ENCODE results near the gene ZNF398. TPM values are rescaled to one million over a fixed set of nuclear protein-coding genes. Genes with fewer than 3 reads are reported as not detected.

The ZNF398 gene
- total and polyA plus RNA-seq, 9 of the 15 experiments (the other 6 are each of a cell fraction or from before 2014, with no cell fraction given), result 4.0 to 18.6 (median 10.4) TPM

GRCh38 chr7:149126662-149127266 is 20.5 kb upstream of the ZNF398 start (continued):
- TF ChIP-seq ZSCAN32 (CRISPR knock-in tag; IDR thresholded peaks at IDR 0.05) (0 out of 2 replicates have a peak, but pooled peaks have one; percentile 29), SMARCC2 (IDR thresholded peaks at IDR 0.05; ENCODE audit: low read depth) (no peak), BCOR (IDR thresholded peaks at IDR 0.05) (peak; percentile 8; the same call in 1 of the 2 replicates), EGR1 (conservative IDR thresholded peaks at IDR 0.05) (peak; percentile 93), NR3C1 (CRISPR knock-in tag; IDR thresholded peaks at IDR 0.05) (peak; percentile 75; the same call in 1 of the 2 replicates), CCNT2 (IDR thresholded peaks at IDR 0.05; ENCODE audit: borderline replicate concordance, extremely low read depth, insufficient read length, low read depth, low read length) (peak; percentile 36), NFIC (IDR thresholded peaks at IDR 0.05) (peak; percentile 38; the same call in 1 of the 2 replicates)
- TF ChIP-seq, protein P1, sequence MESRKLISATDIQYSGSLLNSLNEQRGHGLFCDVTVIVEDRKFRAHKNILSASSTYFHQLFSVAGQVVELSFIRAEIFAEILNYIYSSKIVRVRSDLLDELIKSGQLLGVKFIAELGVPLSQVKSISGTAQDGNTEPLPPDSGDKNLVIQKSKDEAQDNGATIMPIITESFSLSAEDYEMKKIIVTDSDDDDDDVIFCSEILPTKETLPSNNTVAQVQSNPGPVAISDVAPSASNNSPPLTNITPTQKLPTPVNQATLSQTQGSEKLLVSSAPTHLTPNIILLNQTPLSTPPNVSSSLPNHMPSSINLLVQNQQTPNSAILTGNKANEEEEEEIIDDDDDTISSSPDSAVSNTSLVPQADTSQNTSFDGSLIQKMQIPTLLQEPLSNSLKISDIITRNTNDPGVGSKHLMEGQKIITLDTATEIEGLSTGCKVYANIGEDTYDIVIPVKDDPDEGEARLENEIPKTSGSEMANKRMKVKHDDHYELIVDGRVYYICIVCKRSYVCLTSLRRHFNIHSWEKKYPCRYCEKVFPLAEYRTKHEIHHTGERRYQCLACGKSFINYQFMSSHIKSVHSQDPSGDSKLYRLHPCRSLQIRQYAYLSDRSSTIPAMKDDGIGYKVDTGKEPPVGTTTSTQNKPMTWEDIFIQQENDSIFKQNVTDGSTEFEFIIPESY (CRISPR knock-in tag; IDR thresholded peaks at IDR 0.05), result no peak
- TF ChIP-seq, protein P2, sequence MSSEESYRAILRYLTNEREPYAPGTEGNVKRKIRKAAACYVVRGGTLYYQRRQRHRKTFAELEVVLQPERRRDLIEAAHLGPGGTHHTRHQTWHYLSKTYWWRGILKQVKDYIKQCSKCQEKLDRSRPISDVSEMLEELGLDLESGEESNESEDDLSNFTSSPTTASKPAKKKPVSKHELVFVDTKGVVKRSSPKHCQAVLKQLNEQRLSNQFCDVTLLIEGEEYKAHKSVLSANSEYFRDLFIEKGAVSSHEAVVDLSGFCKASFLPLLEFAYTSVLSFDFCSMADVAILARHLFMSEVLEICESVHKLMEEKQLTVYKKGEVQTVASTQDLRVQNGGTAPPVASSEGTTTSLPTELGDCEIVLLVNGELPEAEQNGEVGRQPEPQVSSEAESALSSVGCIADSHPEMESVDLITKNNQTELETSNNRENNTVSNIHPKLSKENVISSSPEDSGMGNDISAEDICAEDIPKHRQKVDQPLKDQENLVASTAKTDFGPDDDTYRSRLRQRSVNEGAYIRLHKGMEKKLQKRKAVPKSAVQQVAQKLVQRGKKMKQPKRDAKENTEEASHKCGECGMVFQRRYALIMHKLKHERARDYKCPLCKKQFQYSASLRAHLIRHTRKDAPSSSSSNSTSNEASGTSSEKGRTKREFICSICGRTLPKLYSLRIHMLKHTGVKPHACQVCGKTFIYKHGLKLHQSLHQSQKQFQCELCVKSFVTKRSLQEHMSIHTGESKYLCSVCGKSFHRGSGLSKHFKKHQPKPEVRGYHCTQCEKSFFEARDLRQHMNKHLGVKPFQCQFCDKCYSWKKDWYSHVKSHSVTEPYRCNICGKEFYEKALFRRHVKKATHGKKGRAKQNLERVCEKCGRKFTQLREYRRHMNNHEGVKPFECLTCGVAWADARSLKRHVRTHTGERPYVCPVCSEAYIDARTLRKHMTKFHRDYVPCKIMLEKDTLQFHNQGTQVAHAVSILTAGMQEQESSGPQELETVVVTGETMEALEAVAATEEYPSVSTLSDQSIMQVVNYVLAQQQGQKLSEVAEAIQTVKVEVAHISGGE (CRISPR knock-in tag; IDR thresholded peaks at IDR 0.05), result peak; percentile 68 to 88 (median 84)
- TF ChIP-seq, protein P3, sequence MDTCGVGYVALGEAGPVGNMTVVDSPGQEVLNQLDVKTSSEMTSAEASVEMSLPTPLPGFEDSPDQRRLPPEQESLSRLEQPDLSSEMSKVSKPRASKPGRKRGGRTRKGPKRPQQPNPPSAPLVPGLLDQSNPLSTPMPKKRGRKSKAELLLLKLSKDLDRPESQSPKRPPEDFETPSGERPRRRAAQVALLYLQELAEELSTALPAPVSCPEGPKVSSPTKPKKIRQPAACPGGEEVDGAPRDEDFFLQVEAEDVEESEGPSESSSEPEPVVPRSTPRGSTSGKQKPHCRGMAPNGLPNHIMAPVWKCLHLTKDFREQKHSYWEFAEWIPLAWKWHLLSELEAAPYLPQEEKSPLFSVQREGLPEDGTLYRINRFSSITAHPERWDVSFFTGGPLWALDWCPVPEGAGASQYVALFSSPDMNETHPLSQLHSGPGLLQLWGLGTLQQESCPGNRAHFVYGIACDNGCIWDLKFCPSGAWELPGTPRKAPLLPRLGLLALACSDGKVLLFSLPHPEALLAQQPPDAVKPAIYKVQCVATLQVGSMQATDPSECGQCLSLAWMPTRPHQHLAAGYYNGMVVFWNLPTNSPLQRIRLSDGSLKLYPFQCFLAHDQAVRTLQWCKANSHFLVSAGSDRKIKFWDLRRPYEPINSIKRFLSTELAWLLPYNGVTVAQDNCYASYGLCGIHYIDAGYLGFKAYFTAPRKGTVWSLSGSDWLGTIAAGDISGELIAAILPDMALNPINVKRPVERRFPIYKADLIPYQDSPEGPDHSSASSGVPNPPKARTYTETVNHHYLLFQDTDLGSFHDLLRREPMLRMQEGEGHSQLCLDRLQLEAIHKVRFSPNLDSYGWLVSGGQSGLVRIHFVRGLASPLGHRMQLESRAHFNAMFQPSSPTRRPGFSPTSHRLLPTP (IDR thresholded peaks at IDR 0.05; ENCODE audit: borderline replicate concordance, extremely low read depth, insufficient read length), result no peak

All from K562 (cell line).